Fibroblast of mammary gland (primary cell): Measurements from ENCODE around the gene IL2RA.

Experiments used
- DNase-seq: peaks from one replicate; pipeline ENCODE4 v3.0.0-alpha.2; 2010; ENCODE audit warnings: low read depth
- H3K4me3 ChIP-seq: 2 replicates; pipeline ENCODE4 v1.5.1; 2011; ENCODE audit warnings: low read depth, mild to moderate bottlenecking, low read length, moderate library complexity; ENCODE audit not compliant: control insufficient read depth
- TF ChIP-seq, protein P1 (sequence below): conservative IDR thresholded peaks from 2 replicates; pipeline ENCODE4 v1.5.1; 2011; ENCODE audit warnings: low read depth, low read length, inconsistent platforms; ENCODE audit not compliant: control insufficient read depth, insufficient read depth

Gene IL2RA

GRCh38 chr10:5976512-5977470 lies 85.4 kb downstream of the IL2RA start:
- TF ChIP-seq, protein P1, sequence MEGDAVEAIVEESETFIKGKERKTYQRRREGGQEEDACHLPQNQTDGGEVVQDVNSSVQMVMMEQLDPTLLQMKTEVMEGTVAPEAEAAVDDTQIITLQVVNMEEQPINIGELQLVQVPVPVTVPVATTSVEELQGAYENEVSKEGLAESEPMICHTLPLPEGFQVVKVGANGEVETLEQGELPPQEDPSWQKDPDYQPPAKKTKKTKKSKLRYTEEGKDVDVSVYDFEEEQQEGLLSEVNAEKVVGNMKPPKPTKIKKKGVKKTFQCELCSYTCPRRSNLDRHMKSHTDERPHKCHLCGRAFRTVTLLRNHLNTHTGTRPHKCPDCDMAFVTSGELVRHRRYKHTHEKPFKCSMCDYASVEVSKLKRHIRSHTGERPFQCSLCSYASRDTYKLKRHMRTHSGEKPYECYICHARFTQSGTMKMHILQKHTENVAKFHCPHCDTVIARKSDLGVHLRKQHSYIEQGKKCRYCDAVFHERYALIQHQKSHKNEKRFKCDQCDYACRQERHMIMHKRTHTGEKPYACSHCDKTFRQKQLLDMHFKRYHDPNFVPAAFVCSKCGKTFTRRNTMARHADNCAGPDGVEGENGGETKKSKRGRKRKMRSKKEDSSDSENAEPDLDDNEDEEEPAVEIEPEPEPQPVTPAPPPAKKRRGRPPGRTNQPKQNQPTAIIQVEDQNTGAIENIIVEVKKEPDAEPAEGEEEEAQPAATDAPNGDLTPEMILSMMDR = no peak
- H3K4me3 ChIP-seq = peak overlapping the region; percentile 68
- peak; percentile 43 for DNase-seq

DNA sequence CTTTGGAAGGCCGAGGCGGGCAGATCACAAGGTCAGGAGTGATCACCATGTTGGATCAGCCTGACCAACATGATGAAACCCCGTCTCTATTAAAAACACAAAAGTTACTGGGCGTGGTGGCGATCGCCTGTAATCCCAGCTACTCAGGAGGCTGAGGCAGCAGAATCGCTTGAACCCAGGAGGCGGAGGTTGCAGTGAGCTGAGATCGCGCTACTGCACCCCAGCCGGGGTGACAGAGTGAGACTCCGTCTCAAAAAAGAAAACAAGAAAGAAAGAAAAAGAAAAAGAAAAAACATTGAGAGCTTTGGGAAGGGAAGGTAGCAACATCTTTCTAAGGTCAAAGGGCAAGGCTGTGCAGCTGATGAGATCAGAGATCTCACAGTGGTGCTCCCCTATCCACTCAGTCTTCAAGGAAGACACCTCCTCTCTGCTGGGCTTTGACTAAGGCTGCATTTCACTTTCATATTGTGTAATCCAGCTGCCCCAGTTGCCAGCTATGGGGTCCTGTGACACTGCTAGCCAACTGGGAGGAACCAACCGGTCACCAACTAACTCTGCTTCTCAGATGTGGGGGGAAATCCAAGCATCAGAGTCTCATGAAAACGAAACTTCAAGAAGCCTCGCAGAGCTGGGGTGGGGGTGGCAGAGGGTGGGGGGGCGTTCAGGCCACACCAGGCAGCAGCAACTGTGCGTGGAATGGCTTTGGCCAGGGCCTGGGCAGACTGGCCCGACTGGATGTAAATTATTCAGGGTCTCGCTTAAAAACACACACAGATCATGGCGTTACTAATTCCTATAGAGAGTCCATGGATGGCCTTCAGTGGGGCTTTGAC lies 86.3 kb downstream of the IL2RA start:
- peak; percentile 51 for DNase-seq
- TF ChIP-seq, protein P1 = no peak
- H3K4me3 ChIP-seq = peak overlapping the region; percentile 68

DNA sequence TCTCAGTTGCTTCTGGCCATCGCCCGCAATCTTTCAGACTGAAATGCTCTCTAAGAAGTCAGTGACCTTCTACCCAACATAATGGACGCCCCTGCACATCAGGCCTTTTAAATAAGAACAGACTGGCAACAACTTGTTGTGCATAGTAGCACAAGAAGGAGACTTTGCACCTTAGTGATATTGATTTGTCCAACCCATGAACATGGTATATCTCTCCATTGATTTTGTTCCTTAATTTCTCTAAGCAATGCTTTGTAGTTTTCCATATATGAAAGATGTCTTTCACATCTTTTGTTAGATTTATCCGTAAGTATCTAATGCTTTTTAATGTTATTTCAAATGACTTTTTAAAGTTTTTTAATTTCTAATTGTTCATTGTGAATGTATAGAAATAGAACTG lies 89.1 kb downstream of the IL2RA start:
- DNase-seq = no peak
- TF ChIP-seq, protein P1 = no peak
- H3K4me3 ChIP-seq = no peak overlapping the region

DNA sequence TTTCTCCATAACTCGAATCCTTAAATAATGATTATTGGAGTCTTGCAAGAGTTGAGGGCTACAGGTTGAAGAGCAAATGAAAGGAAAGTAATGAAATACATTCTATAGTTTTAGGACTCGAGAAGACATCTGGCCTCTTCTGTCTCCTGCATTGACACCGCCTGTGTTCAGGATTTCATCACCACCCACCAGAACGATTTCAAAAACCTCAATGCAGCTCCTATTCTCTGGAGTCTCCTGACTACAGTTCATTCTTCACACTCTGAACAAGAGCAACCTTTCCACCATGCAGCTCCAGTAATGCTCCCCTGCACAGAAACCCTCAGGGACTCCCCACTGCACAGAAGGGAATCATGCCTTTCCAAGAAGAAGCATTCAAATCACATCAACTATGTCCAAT lies 90.3 kb downstream of the IL2RA start:
- no peak overlapping the region for H3K4me3 ChIP-seq
- DNase-seq = peak; percentile 20
- TF ChIP-seq, protein P1 = no peak

GRCh38 chr10:5971315-5971832 lies 90.8 kb downstream of the IL2RA start:
- H3K4me3 ChIP-seq = no peak overlapping the region
- DNase-seq = no peak
- TF ChIP-seq, protein P1 = no peak

GRCh38 chr10:5970527-5970926 lies 91.6 kb downstream of the IL2RA start:
- DNase-seq = no peak
- no peak overlapping the region for H3K4me3 ChIP-seq
- TF ChIP-seq, protein P1 = no peak
